Esophagus squamous epithelium (tissue), 4 donors: ENCODE data around the gene BCL2L11.

ENCODE experiments used
- POLR2A ChIP-seq, 4 donors: fragments of 450-650 bp; IDR thresholded peaks; one replicate each; pipeline ENCODE4 v1.6.1; 2017; ENCODE audit warnings: antibody characterized with exemption in 4 of 4, mild to moderate bottlenecking in 4 of 4, moderate library complexity in 3 of 4
- TF ChIP-seq, protein P1 (sequence below), 6 experiments: fragments of 450-650 bp in 4 of 6; fragments of 200-600 bp in 2 of 6; sonication (generic) in 2 of 6; IDR thresholded peaks; one replicate each; pipeline ENCODE4 v1.5.1; 2016 to 2019; ENCODE audit warnings: antibody characterized with exemption in 6 of 6, mild to moderate bottlenecking in 4 of 6, moderate library complexity in 4 of 6

DNA sequence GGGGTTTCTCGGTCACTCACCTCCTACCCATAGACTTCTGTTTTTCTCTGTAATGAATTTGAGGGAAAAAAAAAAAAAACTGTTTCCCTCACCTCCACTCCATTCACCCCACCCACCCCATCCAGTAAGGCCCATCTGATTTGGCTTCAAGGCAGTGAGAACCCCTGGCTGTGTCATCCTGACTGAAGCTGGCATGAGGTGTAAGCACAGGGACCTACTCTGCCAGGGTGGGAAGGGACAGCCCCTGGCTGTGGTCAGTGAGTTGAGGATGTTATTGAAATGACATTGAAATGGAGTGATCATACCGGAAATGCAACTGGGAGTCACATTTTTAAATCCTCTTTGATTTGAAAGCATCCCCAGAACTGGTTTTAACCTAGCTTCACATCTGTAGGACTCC, 19.1 kb upstream of the BCL2L11 start:
- TF ChIP-seq POLR2A (IDR thresholded peaks at IDR 0.05) = no peak
- TF ChIP-seq, protein P1, sequence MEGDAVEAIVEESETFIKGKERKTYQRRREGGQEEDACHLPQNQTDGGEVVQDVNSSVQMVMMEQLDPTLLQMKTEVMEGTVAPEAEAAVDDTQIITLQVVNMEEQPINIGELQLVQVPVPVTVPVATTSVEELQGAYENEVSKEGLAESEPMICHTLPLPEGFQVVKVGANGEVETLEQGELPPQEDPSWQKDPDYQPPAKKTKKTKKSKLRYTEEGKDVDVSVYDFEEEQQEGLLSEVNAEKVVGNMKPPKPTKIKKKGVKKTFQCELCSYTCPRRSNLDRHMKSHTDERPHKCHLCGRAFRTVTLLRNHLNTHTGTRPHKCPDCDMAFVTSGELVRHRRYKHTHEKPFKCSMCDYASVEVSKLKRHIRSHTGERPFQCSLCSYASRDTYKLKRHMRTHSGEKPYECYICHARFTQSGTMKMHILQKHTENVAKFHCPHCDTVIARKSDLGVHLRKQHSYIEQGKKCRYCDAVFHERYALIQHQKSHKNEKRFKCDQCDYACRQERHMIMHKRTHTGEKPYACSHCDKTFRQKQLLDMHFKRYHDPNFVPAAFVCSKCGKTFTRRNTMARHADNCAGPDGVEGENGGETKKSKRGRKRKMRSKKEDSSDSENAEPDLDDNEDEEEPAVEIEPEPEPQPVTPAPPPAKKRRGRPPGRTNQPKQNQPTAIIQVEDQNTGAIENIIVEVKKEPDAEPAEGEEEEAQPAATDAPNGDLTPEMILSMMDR (IDR thresholded peaks at IDR 0.05) = no peak
